Upper lobe of left lung (tissue), 6 donors: ENCODE data around the gene AADAC. TPM values are rescaled to one million over a fixed set of nuclear protein-coding genes. Genes with fewer than 3 reads are reported as not detected.
"Not testable (repeated sequence)": the region's sequence is repeated elsewhere in the genome, so short reads cannot be mapped to it uniquely, and the experiment has no call there.

Source experiments
- ATAC-seq, 2 donors: fragments of 200-7000 bp; cut with Tn5 transposase; one replicate each; pipeline ENCODE4 v1.9.1; 2022; ENCODE audit warnings: mild to moderate bottlenecking in 2 of 2, moderate library complexity in 2 of 2; ENCODE audit not compliant: low FRiP score in 2 of 2
- DNase-seq, 2 donors: peaks; one replicate each; pipeline ENCODE4 v3.0.0-alpha.2; 2019 to 2020
- H3K27ac ChIP-seq, 4 donors: fragments of 200-600 bp; sonication (generic); one replicate each; pipeline ENCODE4 v1.5.1; 2016 to 2019
- H3K27me3 ChIP-seq, 4 donors: fragments of 200-600 bp; sonication (generic); one replicate each; pipeline ENCODE4 v1.5.1; 2017 to 2019
- H3K36me3 ChIP-seq, 4 donors: fragments of 200-600 bp; sonication (generic); one replicate each; pipeline ENCODE4 v1.5.1; 2016 to 2019
- H3K4me1 ChIP-seq, 4 donors: fragments of 200-600 bp; sonication (generic); one replicate each; pipeline ENCODE4 v1.5.1; 2018 to 2019
- H3K4me3 ChIP-seq, 4 donors: fragments of 200-600 bp; sonication (generic); one replicate each; pipeline ENCODE4 v1.5.1; 2017 to 2019; ENCODE audit warnings: mild to moderate bottlenecking in 2 of 4, moderate library complexity in 1 of 4
- H3K9me3 ChIP-seq, 4 donors: fragments of 200-600 bp; sonication (generic); one replicate each; pipeline ENCODE4 v1.5.1; 2018 to 2019
- CTCF ChIP-seq, 6 experiments: fragments of 450-650 bp in 4 of 6; fragments of 200-600 bp in 2 of 6; sonication (generic) in 2 of 6; IDR thresholded peaks; one replicate each; pipeline ENCODE4 v1.5.1; 2016 to 2019; ENCODE audit warnings: antibody characterized with exemption in 6 of 6
- EP300 ChIP-seq, 4 donors: sonication (generic); formaldehyde crosslinking; IDR thresholded peaks; one replicate each; pipeline ENCODE4 v1.5.1; 2017; ENCODE audit warnings: antibody characterized with exemption in 4 of 4, control low read depth in 2 of 4
- POLR2A ChIP-seq, 4 donors: fragments of 450-650 bp; IDR thresholded peaks; one replicate each; pipeline ENCODE4 v1.5.1; 2016 to 2017; ENCODE audit warnings: antibody characterized with exemption in 4 of 4, mild to moderate bottlenecking in 2 of 4
- POLR2AphosphoS5 ChIP-seq, 2 donors: sonication (generic); formaldehyde crosslinking; IDR thresholded peaks; one replicate each; pipeline ENCODE4 v1.5.1; 2017; ENCODE audit warnings: antibody characterized with exemption in 2 of 2
- WGBS, 2 donors: methylation state at CpG; one replicate each; pipeline ENCODE4 v1.1.5; 2017 to 2018; 5-methylcytosine and 5-hydroxymethylcytosine counted together
- total RNA-seq, 6 donors: library from RNA; depleted of rRNA in 4 of 6; stranded (reverse); fragments of >200 nt in 4 of 6; gene quantifications; one replicate each; pipeline versions ENCODE4 v1.1.0 to v1.2.1, GENCODE V29; 2016 to 2021
- donor health status: DM: no; HTN: no; CAD: no; lungs with moderate emphysema.
- donor health status: DM: no; HTN: yes; CAD: no; lungs with severe emphysema.

Gene AADAC
- total RNA-seq, 6 donors from 2014 or later = 1.7 to 4.5 (median 3.5) TPM; not detected in 1

GRCh38 chr3:151845306-151845905 is 31.5 kb downstream of the AADAC start:
- no peaks in the 10 kb centered on the region for H3K27me3 ChIP-seq
- DNase-seq (no peak), ATAC-seq (no peak)
- no peaks in the 10 kb centered on the region for H3K36me3 ChIP-seq
- TF ChIP-seq POLR2A (IDR thresholded peaks at IDR 0.05) (no peak), CTCF (IDR thresholded peaks at IDR 0.05) (no peak), EP300 (IDR thresholded peaks at IDR 0.05) (no peak), POLR2AphosphoS5 (IDR thresholded peaks at IDR 0.05) (no peak)
- H3K9me3 ChIP-seq = peaks cover 0 to 6% (median 0%) of the 10 kb centered on the region in 4 donors
- H3K4me1 ChIP-seq = no peaks in the 10 kb centered on the region
- H3K27ac ChIP-seq = no peak overlapping the region
- H3K4me3 ChIP-seq = no peak overlapping the region
- WGBS, 2 donors = 63 to 67% methylated on average over 3 of the region's 3 CpGs

GRCh38 chr3:151850065-151850464 is 36.1 kb downstream of the AADAC start:
- not testable (repeated sequence) for DNase-seq, H3K4me1 ChIP-seq, H3K36me3 ChIP-seq, H3K4me3 ChIP-seq, ATAC-seq, H3K9me3 ChIP-seq, H3K27ac ChIP-seq, H3K27me3 ChIP-seq
- 89 to 91% methylated on average over 2 of the region's 2 CpGs for WGBS, 2 donors

- H3K27me3 ChIP-seq = no peaks in the 10 kb centered on the region
- H3K4me3 ChIP-seq = no peak overlapping the region
- H3K36me3 ChIP-seq = no peaks in the 10 kb centered on the region
- 79 to 84% methylated on average over 8 to 11 of the region's 11 CpGs for WGBS, 2 donors
- no peak overlapping the region for H3K27ac ChIP-seq
- H3K9me3 ChIP-seq = peaks cover 0 to 7% (median 2%) of the 10 kb centered on the region in 4 donors
- no peaks in the 10 kb centered on the region for H3K4me1 ChIP-seq
- ATAC-seq = no peak
- DNase-seq = no peak
- TF ChIP-seq POLR2A (IDR thresholded peaks at IDR 0.05) (no peak), CTCF (IDR thresholded peaks at IDR 0.05) (no peak), EP300 (IDR thresholded peaks at IDR 0.05) (no peak), POLR2AphosphoS5 (IDR thresholded peaks at IDR 0.05) (no peak)
Measured at GRCh38 chr3:151852074-151852811, 38.3 kb downstream of the AADAC start.

GRCh38 chr3:151856118-151856517 is 42.2 kb downstream of the AADAC start:
- DNase-seq (no peak), ATAC-seq (no peak)
- no peak for TF ChIP-seq POLR2AphosphoS5 (IDR thresholded peaks at IDR 0.05)
- TF ChIP-seq EP300 (IDR thresholded peaks at IDR 0.05) = no peak
- TF ChIP-seq POLR2A (IDR thresholded peaks at IDR 0.05) = no peak
- no peak for TF ChIP-seq CTCF (IDR thresholded peaks at IDR 0.05)
- no peak overlapping the region for H3K27ac ChIP-seq
- no peaks in the 10 kb centered on the region for H3K27me3 ChIP-seq
- H3K4me3 ChIP-seq = no peak overlapping the region
- H3K9me3 ChIP-seq = peaks cover 0 to 4% (median 0%) of the 10 kb centered on the region in 4 donors
- H3K4me1 ChIP-seq = no peaks in the 10 kb centered on the region
- H3K36me3 ChIP-seq = no peaks in the 10 kb centered on the region
- WGBS, 2 donors = 91 to 93% methylated on average over 3 of the region's 3 CpGs

GRCh38 chr3:151856641-151857040 is 42.7 kb downstream of the AADAC start:
- Histone ChIP-seq H3K9me3 (no peaks in the 10 kb centered on the region), H3K27me3 (no peaks in the 10 kb centered on the region), H3K36me3 (no peaks in the 10 kb centered on the region), H3K27ac (no peak overlapping the region), H3K4me1 (no peaks in the 10 kb centered on the region), H3K4me3 (no peak overlapping the region)
- no peak for DNase-seq
- TF ChIP-seq POLR2A (IDR thresholded peaks at IDR 0.05) (no peak), CTCF (IDR thresholded peaks at IDR 0.05) (no peak), EP300 (IDR thresholded peaks at IDR 0.05) (no peak), POLR2AphosphoS5 (IDR thresholded peaks at IDR 0.05) (no peak)
- whole genome bisulfite sequencing, 2 donors = 87 to 91% methylated on average over 2 of the region's 2 CpGs
- no peak for ATAC-seq
